ENCODE data around the gene RHBDD2. TPM values are rescaled to one million over a fixed set of nuclear protein-coding genes. Genes with fewer than 3 reads are reported as not detected.
"Not testable (repeated sequence)": the region's sequence is repeated elsewhere in the genome, so short reads cannot be mapped to it uniquely, and the experiment has no call there.

Gene RHBDD2
- total RNA-seq, 1 experiment from 2014 or later: 79.3 TPM

GRCh38 chr7:75889223-75889825 is 10.5 kb downstream of the RHBDD2 start:
- Histone ChIP-seq H3K9me3 (ENCODE audit: control insufficient read depth, insufficient read depth, low read depth, low read length) (no peaks in the 10 kb centered on the region), H3K4me3 (ENCODE audit: low read depth in 2 of 2, low read length in 2 of 2) (no peak overlapping the region), H3K4me1 (ENCODE audit: control insufficient read depth, insufficient read depth, low read length) (no peaks in the 10 kb centered on the region), H3K27me3 (ENCODE audit: control insufficient read depth, insufficient read depth, low read length) (no peaks in the 10 kb centered on the region), H3K27ac (ENCODE audit: low read length) (no peak overlapping the region), H3K36me3 (ENCODE audit: control insufficient read depth, insufficient read depth, low read length) (peaks cover 2% of the 10 kb centered on the region; the same call in 1 of the 2 replicates)
- CTCF ChIA-PET: interaction anchor here (0.5 kb wide), 1 partner anchor 86 kb away, joined by 9 read pairs; no protein-coding TSS in a partner anchor
- DNase-seq (ENCODE audit: low read depth, low spot score) (no peak), ATAC-seq (0 out of 2 replicates have a peak, but pooled peaks have one; percentile 9)
- BruUV-seq (replicated peaks): no TSS peak
- in situ Hi-C loops (cut with HindIII; ENCODE audit: low pct_unique_long_range_greater_than_20kb, low sequenced_read_pairs) (no loop called here), intact Hi-C loops (cut with micrococcal nuclease; ENCODE audit: unreplicated experiment) (no loop called here)
- POLR2A ChIA-PET: no interaction called here
- no peak for TF ChIP-seq POLR2AphosphoS5 (IDR thresholded peaks at IDR 0.05; ENCODE audit: low read depth, low read length)
- TF ChIP-seq REST (IDR thresholded peaks at IDR 0.05; ENCODE audit: insufficient read depth in 1 of 2, low read depth in 2 of 2, low read length in 1 of 2): no peak
- no peak for TF ChIP-seq CTCF (IDR thresholded peaks at IDR 0.05)
- no peak for TF ChIP-seq TCF7L2 (IDR thresholded peaks at IDR 0.05; ENCODE audit: low read depth, low read length)
- TF ChIP-seq SIN3A (IDR thresholded peaks at IDR 0.05; ENCODE audit: borderline replicate concordance, insufficient read depth, low read depth, low read length): no peak

GRCh38 chr7:75889826-75890225 is 11.0 kb downstream of the RHBDD2 start:
- CTCF ChIA-PET: interaction anchor here (0.5 kb wide), 1 partner anchor 86 kb away, joined by 9 read pairs; no protein-coding TSS in a partner anchor
- no peaks in the 10 kb centered on the region for H3K4me1 ChIP-seq (ENCODE audit: control insufficient read depth, insufficient read depth, low read length)
- BruUV-seq (replicated peaks): no TSS peak
- no peak overlapping the region for H3K4me3 ChIP-seq (ENCODE audit: low read depth in 2 of 2, low read length in 2 of 2)
- in situ Hi-C loops (cut with HindIII; ENCODE audit: low pct_unique_long_range_greater_than_20kb, low sequenced_read_pairs) (no loop called here), intact Hi-C loops (cut with micrococcal nuclease; ENCODE audit: unreplicated experiment) (no loop called here)
- POLR2A ChIA-PET: interaction anchor here (0.7 kb wide), 1 partner anchor 148 kb away, joined by 3 read pairs; no protein-coding TSS in a partner anchor
- H3K36me3 ChIP-seq (ENCODE audit: control insufficient read depth, insufficient read depth, low read length): peaks cover 2% of the 10 kb centered on the region; the same call in 1 of the 2 replicates
- ATAC-seq (no peak), DNase-seq (ENCODE audit: low read depth, low spot score) (no peak)
- H3K27me3 ChIP-seq (ENCODE audit: control insufficient read depth, insufficient read depth, low read length): no peaks in the 10 kb centered on the region
- H3K27ac ChIP-seq (ENCODE audit: low read length): no peak overlapping the region
- TF ChIP-seq CTCF (IDR thresholded peaks at IDR 0.05): no peak
- no peak for TF ChIP-seq REST (IDR thresholded peaks at IDR 0.05; ENCODE audit: insufficient read depth in 1 of 2, low read depth in 2 of 2, low read length in 1 of 2)
- no peak for TF ChIP-seq SIN3A (IDR thresholded peaks at IDR 0.05; ENCODE audit: borderline replicate concordance, insufficient read depth, low read depth, low read length)
- no peak for TF ChIP-seq POLR2AphosphoS5 (IDR thresholded peaks at IDR 0.05; ENCODE audit: low read depth, low read length)
- no peak for TF ChIP-seq TCF7L2 (IDR thresholded peaks at IDR 0.05; ENCODE audit: low read depth, low read length)
- H3K9me3 ChIP-seq (ENCODE audit: control insufficient read depth, insufficient read depth, low read depth, low read length): no peaks in the 10 kb centered on the region

- ATAC-seq; H3K4me3 ChIP-seq (ENCODE audit: low read depth in 2 of 2, low read length in 2 of 2); H3K9me3 ChIP-seq (ENCODE audit: control insufficient read depth, insufficient read depth, low read depth, low read length); H3K27me3 ChIP-seq (ENCODE audit: control insufficient read depth, insufficient read depth, low read length); DNase-seq (ENCODE audit: low read depth, low spot score); H3K4me1 ChIP-seq (ENCODE audit: control insufficient read depth, insufficient read depth, low read length); in situ Hi-C loops (cut with HindIII; ENCODE audit: low pct_unique_long_range_greater_than_20kb, low sequenced_read_pairs); BruUV-seq (replicated peaks); H3K36me3 ChIP-seq (ENCODE audit: control insufficient read depth, insufficient read depth, low read length); intact Hi-C loops (cut with micrococcal nuclease; ENCODE audit: unreplicated experiment); H3K27ac ChIP-seq (ENCODE audit: low read length): not testable (repeated sequence)
- ChIA-PET CTCF (interaction anchor here (0.8 kb wide), 2 partner anchors 15 to 22 kb away, joined by 3 read pairs; no protein-coding TSS in a partner anchor), POLR2A (interaction anchor here (0.6 kb wide), 1 partner anchor 163 kb away, joined by 3 read pairs; no protein-coding TSS in a partner anchor)
These were observed 12.4 kb downstream of the RHBDD2 start for GRCh38 chr7:75891237-75891636.
